Vagina (tissue), 2 donors: ENCODE measurements around the gene CYP4F11. TPM values are rescaled to one million over a fixed set of nuclear protein-coding genes. Genes with fewer than 3 reads are reported as not detected.
"Not testable (repeated sequence)": the region's sequence is repeated elsewhere in the genome, so short reads cannot be mapped to it uniquely, and the experiment has no call there.

Experiments
- DNase-seq, 2 donors: peaks; one replicate each; pipeline ENCODE4 v3.0.0-alpha.2; 2017; ENCODE audit errors: extremely low spot score in 2 of 2
- H3K27ac ChIP-seq: fragments of 200-600 bp; sonication (generic); one replicate; pipeline ENCODE4 v1.5.1; 2019
- H3K27me3 ChIP-seq: fragments of 200-600 bp; sonication (generic); one replicate; pipeline ENCODE4 v1.5.1; 2019
- H3K36me3 ChIP-seq, 2 donors: fragments of 200-600 bp; sonication (generic); one replicate each; pipeline ENCODE4 v1.5.1; 2017 to 2019
- H3K4me1 ChIP-seq: fragments of 200-600 bp; sonication (generic); one replicate; pipeline ENCODE4 v1.5.1; 2019
- H3K4me3 ChIP-seq, 2 donors: fragments of 200-600 bp; sonication (generic); 1 replicate in 1 of 2; 2 replicates in 1 of 2; pipeline ENCODE4 v1.5.1; 2016 to 2019
- H3K9me3 ChIP-seq: fragments of 200-600 bp; sonication (generic); one replicate; pipeline ENCODE4 v1.5.1; 2019
- POLR2A ChIP-seq, 2 donors: fragments of 450-650 bp; IDR thresholded peaks; one replicate each; pipeline ENCODE4 v1.6.1; 2017; ENCODE audit warnings: antibody characterized with exemption in 2 of 2, mild to moderate bottlenecking in 2 of 2, moderate library complexity in 2 of 2
- POLR2AphosphoS5 ChIP-seq, 2 donors: sonication (generic); formaldehyde crosslinking; IDR thresholded peaks; one replicate each; pipeline ENCODE4 v1.9.0; 2017; ENCODE audit warnings: antibody characterized with exemption in 2 of 2, mild to moderate bottlenecking in 2 of 2, low read depth in 1 of 2; ENCODE audit not compliant: insufficient read depth in 1 of 2
- intact Hi-C: fragments of 100-400 bp; cut with DNase I; formaldehyde crosslinking; loops from one replicate; pipeline ENCODE4 v1.15.1; 2023
- total RNA-seq: library from RNA; depleted of rRNA; stranded (reverse); fragments of >200 nt; gene quantifications from one replicate; pipeline ENCODE4 v1.2.3, GENCODE V29; 2016
- TF ChIP-seq, protein P1 (sequence below), 3 experiments: fragments of 450-650 bp in 2 of 3; fragments of 200-600 bp in 1 of 3; sonication (generic) in 1 of 3; IDR thresholded peaks; one replicate each; pipeline ENCODE4 v1.5.1; 2017 to 2019; ENCODE audit warnings: antibody characterized with exemption in 3 of 3, mild to moderate bottlenecking in 2 of 3, moderate library complexity in 2 of 3

The CYP4F11 gene
- total RNA-seq, 1 donor from 2014 or later = 5.6 TPM

DNA sequence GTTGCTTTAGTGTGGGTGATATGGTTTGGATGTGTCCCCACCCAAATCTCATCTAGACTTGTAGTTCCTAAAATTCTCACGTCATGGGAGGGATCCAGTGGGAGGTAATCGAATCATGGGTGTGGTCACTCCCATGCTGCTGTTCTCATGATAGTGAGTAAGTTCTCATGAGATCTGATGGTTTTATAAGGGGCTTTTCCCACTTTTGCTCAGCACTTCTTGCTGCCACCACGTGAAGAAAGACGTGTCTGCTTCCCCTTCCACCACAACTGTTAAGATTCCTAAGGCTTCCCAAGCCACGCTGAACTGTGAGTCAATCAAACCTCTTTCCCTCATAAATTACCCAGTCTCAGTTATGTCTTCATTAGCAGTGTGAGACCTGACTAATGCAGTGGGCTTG lies 40.5 kb upstream of the CYP4F11 start:
- intact Hi-C loops = no loop called here

DNA sequence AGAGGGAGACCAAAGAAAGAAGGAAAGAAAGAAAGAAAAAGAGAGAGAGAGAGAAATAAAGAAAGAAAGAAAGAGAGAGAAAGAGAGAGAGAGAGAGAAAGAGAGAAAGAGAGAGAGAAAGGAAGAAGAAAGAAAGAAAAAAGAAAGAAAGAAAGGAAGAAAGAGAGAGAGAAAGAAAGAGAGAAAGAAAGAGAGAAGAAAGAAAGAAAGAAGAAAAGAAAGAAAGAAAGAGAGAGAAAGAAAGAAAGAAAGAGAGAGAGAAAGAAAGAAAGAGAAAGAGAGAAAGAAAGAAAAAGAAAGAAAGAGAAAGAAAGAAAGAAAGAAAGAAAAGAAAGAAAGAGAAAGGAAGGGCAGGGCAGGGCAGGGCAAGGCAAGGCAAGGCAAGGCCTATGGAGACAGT lies 37.7 kb upstream of the CYP4F11 start:
- intact Hi-C loops, H3K27me3 ChIP-seq, H3K9me3 ChIP-seq, DNase-seq, H3K27ac ChIP-seq, H3K4me3 ChIP-seq, H3K4me1 ChIP-seq, H3K36me3 ChIP-seq: not testable (repeated sequence)

More for the DNA sequence above, 40.5 kb upstream of the CYP4F11 start:
- Histone ChIP-seq H3K36me3 (no peaks in the 10 kb centered on the region), H3K9me3 (no peaks in the 10 kb centered on the region), H3K27ac (no peak overlapping the region), H3K27me3 (no peaks in the 10 kb centered on the region), H3K4me1 (no peaks in the 10 kb centered on the region), H3K4me3 (no peak overlapping the region)
- TF ChIP-seq, protein P1, sequence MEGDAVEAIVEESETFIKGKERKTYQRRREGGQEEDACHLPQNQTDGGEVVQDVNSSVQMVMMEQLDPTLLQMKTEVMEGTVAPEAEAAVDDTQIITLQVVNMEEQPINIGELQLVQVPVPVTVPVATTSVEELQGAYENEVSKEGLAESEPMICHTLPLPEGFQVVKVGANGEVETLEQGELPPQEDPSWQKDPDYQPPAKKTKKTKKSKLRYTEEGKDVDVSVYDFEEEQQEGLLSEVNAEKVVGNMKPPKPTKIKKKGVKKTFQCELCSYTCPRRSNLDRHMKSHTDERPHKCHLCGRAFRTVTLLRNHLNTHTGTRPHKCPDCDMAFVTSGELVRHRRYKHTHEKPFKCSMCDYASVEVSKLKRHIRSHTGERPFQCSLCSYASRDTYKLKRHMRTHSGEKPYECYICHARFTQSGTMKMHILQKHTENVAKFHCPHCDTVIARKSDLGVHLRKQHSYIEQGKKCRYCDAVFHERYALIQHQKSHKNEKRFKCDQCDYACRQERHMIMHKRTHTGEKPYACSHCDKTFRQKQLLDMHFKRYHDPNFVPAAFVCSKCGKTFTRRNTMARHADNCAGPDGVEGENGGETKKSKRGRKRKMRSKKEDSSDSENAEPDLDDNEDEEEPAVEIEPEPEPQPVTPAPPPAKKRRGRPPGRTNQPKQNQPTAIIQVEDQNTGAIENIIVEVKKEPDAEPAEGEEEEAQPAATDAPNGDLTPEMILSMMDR (IDR thresholded peaks at IDR 0.05) = no peak
- TF ChIP-seq POLR2AphosphoS5 (IDR thresholded peaks at IDR 0.05; ENCODE audit: insufficient read depth in 1 of 2, low read depth in 1 of 2) (no peak), POLR2A (IDR thresholded peaks at IDR 0.05) (no peak)
- DNase-seq = no peak

DNA sequence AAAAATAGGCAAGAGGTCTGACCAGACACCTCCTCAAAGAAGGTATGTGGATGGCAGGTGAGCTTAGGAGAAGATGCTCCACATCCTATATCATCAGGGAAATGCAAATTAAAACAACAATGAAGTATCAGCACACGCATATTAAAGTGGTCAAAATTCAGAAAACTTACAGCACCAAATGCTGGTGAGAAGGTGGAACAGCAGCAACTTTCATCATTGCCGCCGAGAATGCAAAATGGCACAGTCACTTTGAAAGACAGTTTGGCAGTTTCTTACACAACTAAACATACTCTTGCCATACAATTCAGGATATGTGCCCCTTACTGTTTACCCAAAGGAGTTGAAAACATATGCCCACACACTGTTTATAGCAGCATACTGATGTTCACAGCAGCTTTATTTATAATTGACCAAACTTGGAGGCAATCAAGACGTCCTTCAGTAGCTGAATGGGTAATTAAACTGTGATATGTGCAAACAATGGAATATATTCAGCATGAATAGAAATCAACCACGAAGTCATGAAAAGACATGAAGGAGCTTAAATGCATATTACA lies 37.0 kb upstream of the CYP4F11 start:
- Histone ChIP-seq H3K36me3 (no peaks in the 10 kb centered on the region), H3K4me1 (no peaks in the 10 kb centered on the region), H3K4me3 (no peak overlapping the region), H3K27ac (no peak overlapping the region), H3K9me3 (no peaks in the 10 kb centered on the region), H3K27me3 (no peaks in the 10 kb centered on the region)
- TF ChIP-seq POLR2AphosphoS5 (IDR thresholded peaks at IDR 0.05; ENCODE audit: insufficient read depth in 1 of 2, low read depth in 1 of 2) = no peak
- TF ChIP-seq, protein P1 (IDR thresholded peaks at IDR 0.05) = no peak
- TF ChIP-seq POLR2A (IDR thresholded peaks at IDR 0.05) = no peak
- intact Hi-C loops = no loop called here
- no peak for DNase-seq

DNA sequence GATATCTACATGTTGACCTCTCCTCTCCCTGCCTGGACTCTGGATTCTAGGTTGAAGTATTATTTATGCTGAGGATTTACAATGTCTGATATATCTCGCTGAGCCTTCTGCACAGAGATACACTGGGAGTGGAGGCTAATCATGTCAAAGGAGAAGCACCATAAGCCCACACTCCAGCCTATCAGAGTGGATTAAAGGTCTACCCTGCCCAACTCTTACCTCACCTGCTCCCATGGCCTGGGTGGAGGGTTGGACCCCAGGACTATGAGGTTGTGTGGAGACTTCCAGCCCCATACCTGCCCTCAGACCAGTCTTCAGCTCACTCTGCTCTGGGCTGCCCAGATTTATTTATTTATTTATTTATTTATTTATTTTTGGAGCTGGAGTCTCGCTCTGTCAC lies 29.9 kb upstream of the CYP4F11 start:
- TF ChIP-seq POLR2AphosphoS5 (IDR thresholded peaks at IDR 0.05; ENCODE audit: insufficient read depth in 1 of 2, low read depth in 1 of 2) = no peak
- no peak for TF ChIP-seq POLR2A (IDR thresholded peaks at IDR 0.05)
- TF ChIP-seq, protein P1 (IDR thresholded peaks at IDR 0.05) = no peak
- no peak for DNase-seq
- Histone ChIP-seq H3K4me1 (no peaks in the 10 kb centered on the region), H3K27ac (no peak overlapping the region), H3K9me3 (no peaks in the 10 kb centered on the region), H3K27me3 (no peaks in the 10 kb centered on the region), H3K36me3 (no peaks in the 10 kb centered on the region), H3K4me3 (no peak overlapping the region)
- intact Hi-C loops = no loop called here

DNA sequence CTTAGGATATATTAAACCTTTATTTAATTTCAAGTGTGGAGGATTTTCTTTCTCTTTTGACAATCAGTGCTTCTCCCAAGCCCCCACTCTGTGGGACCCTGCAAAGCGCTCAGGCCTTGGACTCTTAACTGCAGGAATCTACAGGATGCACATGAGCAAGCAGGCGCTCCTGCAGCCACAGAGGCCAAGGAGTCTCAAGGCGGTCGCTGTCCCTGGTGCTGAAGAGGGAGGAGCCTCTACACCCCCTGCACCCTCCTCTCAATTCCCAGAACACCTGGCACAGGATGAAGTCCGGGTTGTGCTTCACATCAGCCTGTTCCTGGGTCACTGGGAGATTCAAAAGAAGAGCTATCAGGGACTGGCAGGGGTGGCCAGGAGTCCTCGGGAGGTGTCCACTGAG lies 28.0 kb upstream of the CYP4F11 start:
- H3K36me3 ChIP-seq = no peaks in the 10 kb centered on the region
- H3K4me3 ChIP-seq = no peak overlapping the region
- no peaks in the 10 kb centered on the region for H3K27me3 ChIP-seq
- TF ChIP-seq POLR2A (IDR thresholded peaks at IDR 0.05) (no peak), POLR2AphosphoS5 (IDR thresholded peaks at IDR 0.05; ENCODE audit: insufficient read depth in 1 of 2, low read depth in 1 of 2) (no peak)
- TF ChIP-seq, protein P1 (IDR thresholded peaks at IDR 0.05) = no peak
- intact Hi-C loops = no loop called here
- no peaks in the 10 kb centered on the region for H3K9me3 ChIP-seq
- no peak for DNase-seq
- no peaks in the 10 kb centered on the region for H3K4me1 ChIP-seq
- H3K27ac ChIP-seq = no peak overlapping the region
